ENCODE measurements around the gene SEPTIN1.

Gene SEPTIN1

DNA sequence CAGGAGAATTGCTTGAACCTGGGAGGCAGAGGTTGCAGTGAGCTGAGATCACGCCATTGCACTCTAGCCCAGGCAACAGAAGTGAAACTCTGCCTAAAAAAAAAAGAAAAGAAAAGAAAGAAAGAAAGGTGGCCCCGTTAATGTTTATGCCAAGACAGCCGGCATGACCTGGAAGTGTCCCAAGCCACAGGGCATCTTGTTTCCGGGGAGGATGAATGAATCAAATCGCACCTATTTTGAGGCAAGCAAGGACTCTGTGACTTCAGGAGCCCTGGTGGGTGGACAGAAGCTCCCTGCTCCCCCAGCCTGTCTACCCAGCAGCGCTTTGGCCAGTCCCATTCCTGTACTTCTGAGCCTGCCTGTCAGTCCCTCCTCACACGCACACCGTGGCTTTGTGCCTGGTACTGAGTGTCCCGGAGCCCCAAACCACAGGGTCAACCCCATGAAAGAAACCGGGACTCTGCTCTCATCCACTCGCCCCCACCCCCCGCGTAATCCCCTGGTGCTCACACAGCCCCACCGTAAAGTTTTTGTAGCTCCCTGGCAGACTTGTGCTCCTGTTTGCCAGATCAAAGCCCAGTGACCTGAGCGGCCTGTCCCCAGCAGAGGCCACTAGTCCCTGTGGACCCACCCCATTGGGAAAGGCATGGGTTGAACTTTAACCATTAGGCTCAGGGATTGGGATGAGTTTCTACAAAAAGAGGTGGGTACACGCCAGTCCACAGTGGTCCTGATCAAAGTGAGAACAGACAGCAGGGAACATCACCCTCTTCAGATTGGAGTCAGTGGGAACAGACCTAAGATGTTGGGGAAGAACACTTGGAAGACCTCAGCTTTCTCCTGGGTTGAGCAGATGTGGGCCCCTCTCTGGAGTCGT, 46.5 kb downstream of the SEPTIN1 start:
- DNase-seq = no peak

DNA sequence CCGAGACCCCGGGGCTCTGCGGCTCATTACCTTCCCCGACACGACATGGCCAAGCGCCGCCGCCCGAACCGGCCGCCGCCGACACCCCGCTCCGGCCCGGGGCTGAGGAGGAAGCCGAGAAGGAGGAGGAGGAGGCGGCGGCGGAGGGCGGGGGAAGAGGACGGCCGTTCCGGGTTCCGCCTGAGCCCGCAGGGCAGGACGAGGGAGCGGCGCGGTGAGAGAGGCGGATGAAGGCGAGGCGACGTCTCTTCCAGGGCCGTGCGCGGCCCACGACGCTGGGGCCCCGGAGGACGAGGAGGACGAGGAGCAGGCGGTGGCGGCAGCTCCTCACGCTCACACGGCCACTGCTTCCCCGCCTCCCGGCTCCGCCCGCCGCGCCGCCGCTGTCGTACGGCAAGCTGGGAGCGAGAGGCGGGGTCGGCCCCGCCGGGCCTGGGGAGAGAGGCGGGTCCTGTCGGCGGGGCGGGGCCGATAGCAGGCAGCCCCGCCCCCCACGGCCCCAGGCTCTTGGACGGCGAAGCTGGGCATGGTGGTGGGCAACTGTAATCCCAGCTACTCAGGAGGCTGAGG, 47.2 kb downstream of the SEPTIN1 start:
- peak; percentile 83 for DNase-seq

DNA sequence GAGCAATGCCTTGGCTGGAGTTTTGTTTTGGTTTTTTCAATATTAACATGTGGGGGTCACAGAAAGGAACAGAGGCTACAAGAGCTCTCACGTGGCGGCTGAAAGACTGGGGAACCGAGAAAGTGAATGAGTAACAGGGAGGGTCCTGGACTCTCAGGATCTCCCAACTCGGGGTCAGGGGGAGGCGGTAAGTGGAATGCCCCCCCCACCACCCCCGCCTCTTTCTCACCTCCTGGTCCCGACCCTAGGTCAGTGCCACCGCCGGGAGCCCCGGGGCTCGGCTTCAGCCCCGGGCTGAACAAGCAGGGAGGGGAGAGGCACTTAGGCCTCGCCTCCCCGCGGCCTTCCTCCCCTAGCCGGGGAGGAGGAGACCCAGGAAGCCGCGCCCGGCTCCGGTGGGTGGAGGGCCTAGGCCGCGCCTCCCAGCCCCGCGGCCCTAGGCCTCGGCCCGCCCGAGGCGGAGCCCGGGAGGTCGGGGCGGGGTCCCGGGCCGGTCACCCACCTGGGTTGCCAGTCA, 47.8 kb downstream of the SEPTIN1 start:
- DNase-seq = peak; percentile 85

All from CD4-positive, alpha-beta T cell treated with Interleukin-15 for 1 hour (primary cell).